GM19240 (cell line): ENCODE measurements around the gene MICAL2.
A peak's percentile ranks its signal among the peaks of the same experiment; 100 is the strongest.

Source experiments
- DNase-seq: peaks from one replicate; pipeline ENCODE4 v3.0.0; 2011; ENCODE audit warnings: low spot score; ENCODE audit not compliant: insufficient read length

MICAL2 gene

GRCh38 chr11:12225046-12225739 lies 114.8 kb downstream of the MICAL2 start:
- no peak for DNase-seq

- no peak for DNase-seq
Measured at GRCh38 chr11:12226093-12226492, 115.7 kb downstream of the MICAL2 start.

GRCh38 chr11:12229450-12230229 lies 119.2 kb downstream of the MICAL2 start:
- no peak for DNase-seq

- no peak for DNase-seq
Measured at GRCh38 chr11:12232160-12232559, 121.8 kb downstream of the MICAL2 start.

- DNase-seq, result no peak
Measured at GRCh38 chr11:12232817-12233601, 122.6 kb downstream of the MICAL2 start.

- DNase-seq, result no peak
Measured at GRCh38 chr11:12233602-12233925, 123.2 kb downstream of the MICAL2 start.

GRCh38 chr11:12234221-12234620 lies 123.8 kb downstream of the MICAL2 start:
- DNase-seq, result no peak

GRCh38 chr11:12235080-12235479 lies 124.7 kb downstream of the MICAL2 start:
- no peak for DNase-seq

GRCh38 chr11:12235553-12235946 lies 125.2 kb downstream of the MICAL2 start:
- no peak for DNase-seq

- DNase-seq, result peak; percentile 47
Measured at GRCh38 chr11:12235947-12236743, 125.8 kb downstream of the MICAL2 start.

GRCh38 chr11:12236744-12237101 lies 126.3 kb downstream of the MICAL2 start:
- DNase-seq, result no peak

- DNase-seq, result no peak
Measured at GRCh38 chr11:12237381-12237784, 127.0 kb downstream of the MICAL2 start.

- DNase-seq, result no peak
Measured at GRCh38 chr11:12238420-12238819, 128.0 kb downstream of the MICAL2 start.

GRCh38 chr11:12239396-12239795 lies 129.0 kb downstream of the MICAL2 start:
- DNase-seq, result no peak

GRCh38 chr11:12239804-12240371 lies 129.5 kb downstream of the MICAL2 start:
- no peak for DNase-seq

GRCh38 chr11:12240677-12241076 lies 130.3 kb downstream of the MICAL2 start:
- no peak for DNase-seq

GRCh38 chr11:12241401-12241800 lies 131.0 kb downstream of the MICAL2 start:
- DNase-seq, result no peak

GRCh38 chr11:12241971-12242672 lies 131.7 kb downstream of the MICAL2 start:
- no peak for DNase-seq

- no peak for DNase-seq
Measured at GRCh38 chr11:12242966-12243365, 132.6 kb downstream of the MICAL2 start.

- no peak for DNase-seq
Measured at GRCh38 chr11:12243486-12243885, 133.1 kb downstream of the MICAL2 start.
